ENCODE measurements around the gene OSBPL6.

DNA sequence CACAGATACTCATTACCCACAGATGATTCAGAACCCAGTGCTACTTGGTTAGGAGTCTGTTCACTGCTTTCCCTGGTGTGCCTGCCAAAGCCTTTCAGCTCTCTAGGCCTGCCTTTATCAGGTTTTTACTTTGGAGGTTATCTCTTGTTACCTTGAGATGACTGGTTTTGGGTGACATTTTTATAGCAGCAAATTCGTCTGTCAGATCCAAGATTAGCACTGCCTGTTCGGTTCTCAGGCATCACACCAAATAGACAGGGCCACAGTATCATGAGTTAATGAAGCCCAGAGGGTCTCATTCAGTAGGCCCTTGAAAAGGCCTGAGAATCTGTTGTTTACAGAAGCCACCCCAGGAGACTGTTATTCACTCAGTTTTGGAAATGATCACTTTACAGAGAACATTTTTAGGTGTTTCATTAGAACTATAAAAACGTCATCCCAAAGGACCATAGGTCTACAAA, 121.2 kb downstream of the OSBPL6 start:
- TF ChIP-seq POLR2A (IDR thresholded peaks at IDR 0.05) (no peak), CTCF (IDR thresholded peaks at IDR 0.05 in 8 of 11, conservative IDR thresholded peaks at IDR 0.05 in 3 of 11) (no peak)
